Renal cortex interstitium (tissue), 11 donors: ENCODE results near the gene DNASE1L1. TPM values are rescaled to one million over a fixed set of nuclear protein-coding genes. Genes with fewer than 3 reads are reported as not detected.

ENCODE experiments used
- DNase-seq, 11 donors: peaks; one replicate each; pipeline ENCODE4 v3.0.0-alpha.2; 2013; ENCODE audit warnings: low read depth in 9 of 11, low spot score in 4 of 11; ENCODE audit errors: extremely low read depth in 1 of 11
- polyA plus RNA-seq, 3 donors: library from polyadenylated mRNA; unstranded; fragments of 120-200 nt; gene quantifications; one replicate each; pipeline ENCODE4 v1.2.1, GENCODE V29; 2013; ENCODE audit not compliant: insufficient read length in 3 of 3

Gene DNASE1L1
- polyA plus RNA-seq, 3 donors = 11.5 to 13.9 (median 12.0) TPM

DNA sequence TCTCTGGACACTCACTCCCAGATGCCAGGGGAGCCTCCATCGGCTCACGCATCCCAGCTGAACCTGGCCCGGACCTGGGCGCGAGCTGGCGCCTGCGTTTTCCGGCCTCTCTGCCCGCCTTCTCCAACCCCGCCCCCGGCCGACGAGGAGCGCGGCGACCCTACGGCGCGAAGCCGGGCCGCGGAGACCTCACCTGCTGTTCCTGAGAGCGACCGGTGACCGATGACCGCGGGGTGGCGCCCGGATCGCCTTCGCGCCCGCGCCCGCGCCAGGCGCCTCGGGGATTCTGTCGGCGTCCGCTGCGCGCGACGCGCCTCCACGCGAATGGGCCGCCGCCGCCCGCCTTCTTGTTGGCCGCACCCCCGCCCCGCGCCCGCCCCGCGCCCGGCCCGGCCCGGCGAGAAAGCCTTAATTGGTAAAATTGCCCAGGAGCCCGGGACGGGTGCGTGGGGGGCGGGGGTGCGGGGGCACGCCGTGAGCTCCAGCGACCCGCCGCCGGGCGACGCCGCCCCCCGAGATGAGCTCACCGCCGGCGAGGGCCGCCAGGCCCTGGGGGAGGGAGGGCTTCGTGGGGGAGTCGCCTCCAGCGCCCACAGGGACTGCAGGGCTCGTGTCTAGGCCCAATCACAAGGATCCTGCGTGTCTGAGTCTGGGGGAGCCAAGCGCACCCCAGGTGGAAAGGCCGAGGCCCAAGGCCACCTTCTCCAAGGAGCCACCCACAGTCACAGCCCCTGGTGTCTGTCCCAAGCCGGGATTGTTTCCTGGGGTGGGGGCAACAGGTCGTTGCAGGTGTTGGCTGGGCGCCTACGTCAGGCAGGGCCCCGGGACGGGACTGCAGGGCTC, 34.5 kb downstream of the DNASE1L1 start, which contains the start of gene FLNA:
TSS of gene FLNA (minus strand) at position 322 of the 843 bp plus-strand sequence. CDS start 3,389 bp downstream, outside the sequence.
- no peak for DNase-seq

DNA sequence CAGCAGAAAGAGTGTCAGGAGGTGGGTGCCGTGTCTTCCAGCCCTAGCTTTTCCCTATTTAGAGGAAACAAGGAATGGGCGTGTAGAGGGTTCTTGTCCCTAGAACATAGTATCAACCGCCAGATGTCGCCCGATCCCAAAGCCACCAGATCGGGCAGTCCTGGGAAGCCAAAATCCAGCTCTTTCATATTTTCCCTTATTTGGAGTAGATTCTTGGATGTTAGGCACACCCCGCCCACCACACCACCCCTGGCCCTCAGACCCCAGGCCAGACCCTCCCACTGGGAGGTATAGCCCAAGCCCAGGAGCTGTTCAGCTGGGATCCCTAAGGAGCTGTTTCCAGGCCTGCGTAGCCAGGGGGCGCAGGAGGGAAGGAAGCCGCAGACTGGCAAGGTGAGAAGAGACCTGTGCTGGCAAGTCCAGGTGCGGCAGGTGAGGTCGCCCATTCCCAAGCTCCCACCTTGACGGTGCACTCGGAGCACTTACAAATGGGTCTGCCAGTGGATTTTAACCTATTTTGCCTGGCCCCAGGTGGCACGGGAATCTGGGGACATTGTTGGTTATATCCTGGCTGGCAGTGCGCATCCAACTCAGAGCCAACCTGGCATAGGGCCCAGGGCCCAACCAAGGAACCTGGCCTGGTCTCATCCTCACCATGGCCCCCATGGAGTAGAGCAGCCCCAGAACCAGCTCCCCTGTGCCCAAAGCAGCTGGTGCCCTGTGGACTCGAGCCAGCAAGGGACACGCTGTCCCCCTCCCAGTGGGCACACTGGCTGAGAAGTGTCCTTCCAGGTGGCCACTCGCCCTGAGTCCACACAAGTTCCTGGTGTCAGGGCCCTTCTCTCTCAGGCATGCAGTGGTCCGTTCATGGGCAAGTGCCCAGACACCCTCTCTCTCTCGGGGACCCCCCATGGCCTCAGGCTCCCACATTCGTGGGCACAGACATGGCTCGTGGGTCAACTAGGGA, 35.4 kb downstream of the DNASE1L1 start:
- DNase-seq = peak in 2 of 11 donors; percentile 51 to 61

DNA sequence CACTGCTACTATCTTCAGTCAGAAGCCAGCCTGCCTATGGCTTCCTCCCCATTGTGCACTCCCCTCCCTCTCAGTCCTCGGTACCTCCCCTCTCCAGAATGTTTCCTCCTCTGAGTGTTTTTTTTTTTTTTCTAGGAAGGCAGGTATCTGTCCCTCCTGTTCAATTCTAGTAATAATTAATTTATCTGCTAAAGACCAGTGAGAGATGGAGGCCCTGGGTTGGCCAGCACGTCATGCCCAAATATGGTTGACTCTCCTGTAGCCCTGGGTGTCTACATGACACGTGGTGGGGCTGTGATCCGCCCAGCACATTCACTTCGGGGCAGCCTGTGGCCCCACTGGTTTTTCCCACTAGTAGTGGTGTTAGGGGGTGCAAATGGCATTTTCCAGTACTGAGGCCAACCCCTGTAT, 36.4 kb downstream of the DNASE1L1 start:
- no peak for DNase-seq

DNA sequence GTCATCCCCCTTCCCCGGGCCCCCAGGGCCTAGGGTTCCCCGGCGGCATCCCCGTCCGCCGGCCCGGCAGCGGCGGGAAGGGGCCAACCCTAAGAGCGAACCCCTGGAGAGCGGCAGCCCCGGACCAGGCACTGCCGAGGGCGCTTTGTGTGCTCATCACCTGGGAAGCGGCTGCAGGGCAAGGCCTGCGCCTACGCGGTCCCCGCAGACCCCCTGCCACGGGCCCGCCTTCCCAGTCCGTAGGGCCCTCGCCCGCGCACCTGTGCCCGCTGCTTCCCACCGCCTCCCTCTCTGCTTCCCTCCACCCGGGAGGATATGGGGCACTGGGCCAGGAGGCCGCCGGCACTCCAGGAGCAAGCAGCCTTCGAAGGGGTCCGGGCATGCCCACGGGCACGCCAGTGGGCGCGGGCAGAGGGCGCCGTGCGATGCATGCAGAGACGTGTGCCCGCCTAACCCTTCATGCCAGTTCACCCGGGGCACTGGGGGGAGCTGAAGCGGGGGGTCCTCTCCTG, 37.2 kb downstream of the DNASE1L1 start:
- DNase-seq = no peak

DNA sequence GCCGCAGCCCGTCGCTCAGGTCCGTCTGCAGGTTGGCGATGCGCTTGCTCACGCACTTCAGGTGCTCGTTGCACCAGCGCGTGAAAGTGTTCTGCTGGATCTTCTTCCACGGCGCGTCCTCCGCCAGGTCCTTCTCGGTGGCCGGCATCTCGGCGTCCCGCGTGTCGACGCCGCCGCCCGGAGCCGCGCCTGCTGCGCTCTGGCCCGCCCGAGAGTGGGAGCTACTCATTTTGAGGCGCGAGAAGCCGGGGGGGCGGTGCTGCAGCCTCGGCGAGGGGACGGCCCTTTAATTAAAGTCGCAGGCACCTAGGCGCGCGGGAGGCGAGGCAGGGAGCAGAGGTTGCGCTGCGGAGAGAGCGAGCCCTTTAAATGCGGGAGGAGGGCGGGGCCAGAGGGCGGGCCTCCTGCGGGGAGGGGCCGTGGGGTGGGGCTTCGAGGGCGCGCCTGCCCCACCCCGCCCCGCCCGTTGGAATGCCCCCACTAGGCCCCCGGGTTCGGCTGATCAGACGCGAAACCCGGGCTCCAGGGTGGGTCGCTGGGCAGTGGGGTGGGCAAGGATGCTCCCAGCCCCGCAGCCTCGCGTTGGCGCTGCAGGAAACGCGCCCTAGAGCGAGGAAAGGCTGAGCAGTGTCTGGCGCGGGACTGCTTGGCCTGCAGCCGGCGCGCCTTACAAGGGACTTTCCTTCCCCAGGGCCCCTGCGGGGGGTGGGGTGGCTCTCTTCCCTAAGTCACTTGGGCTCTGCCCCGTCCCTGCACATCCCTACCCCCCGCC, 37.9 kb downstream of the DNASE1L1 start:
- peak in 10 of 11 donors; percentile 65 to 91 (median 84) for DNase-seq

DNA sequence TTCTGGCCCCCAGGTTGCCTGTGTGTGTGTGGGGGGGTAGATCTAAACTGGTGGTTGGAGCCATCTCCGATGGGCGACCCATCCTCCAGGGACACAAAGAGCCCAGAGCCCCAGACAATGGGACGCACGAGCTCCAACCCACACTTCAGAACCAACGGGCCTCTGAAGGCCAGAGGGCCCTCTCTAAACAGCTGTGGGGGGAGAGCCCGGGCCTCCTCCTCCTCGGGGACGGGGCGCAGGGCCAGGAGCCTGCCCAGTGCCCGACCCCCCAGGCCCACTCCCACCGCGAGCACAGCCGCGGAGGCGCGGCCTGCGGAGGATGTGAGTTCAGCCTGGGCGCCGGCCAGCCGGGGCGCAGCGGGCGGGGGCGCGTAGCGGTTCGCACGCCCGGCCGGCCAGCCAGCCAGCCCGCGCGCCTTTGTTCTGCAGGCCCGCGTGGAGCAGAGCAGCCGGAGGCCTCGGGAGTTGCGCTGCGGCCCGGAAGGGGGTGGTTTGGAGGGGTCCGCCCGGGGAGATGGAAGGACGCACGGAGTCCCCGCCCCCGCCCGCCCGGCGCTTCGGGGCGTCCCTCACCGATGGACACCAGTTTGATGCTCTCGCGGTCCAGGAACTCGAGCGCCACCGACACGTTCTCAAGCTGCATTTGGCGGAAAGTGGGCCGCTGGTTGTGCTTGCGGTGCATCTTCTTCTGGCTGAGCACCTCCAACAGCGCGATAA, 38.6 kb downstream of the DNASE1L1 start:
- no peak for DNase-seq

DNA sequence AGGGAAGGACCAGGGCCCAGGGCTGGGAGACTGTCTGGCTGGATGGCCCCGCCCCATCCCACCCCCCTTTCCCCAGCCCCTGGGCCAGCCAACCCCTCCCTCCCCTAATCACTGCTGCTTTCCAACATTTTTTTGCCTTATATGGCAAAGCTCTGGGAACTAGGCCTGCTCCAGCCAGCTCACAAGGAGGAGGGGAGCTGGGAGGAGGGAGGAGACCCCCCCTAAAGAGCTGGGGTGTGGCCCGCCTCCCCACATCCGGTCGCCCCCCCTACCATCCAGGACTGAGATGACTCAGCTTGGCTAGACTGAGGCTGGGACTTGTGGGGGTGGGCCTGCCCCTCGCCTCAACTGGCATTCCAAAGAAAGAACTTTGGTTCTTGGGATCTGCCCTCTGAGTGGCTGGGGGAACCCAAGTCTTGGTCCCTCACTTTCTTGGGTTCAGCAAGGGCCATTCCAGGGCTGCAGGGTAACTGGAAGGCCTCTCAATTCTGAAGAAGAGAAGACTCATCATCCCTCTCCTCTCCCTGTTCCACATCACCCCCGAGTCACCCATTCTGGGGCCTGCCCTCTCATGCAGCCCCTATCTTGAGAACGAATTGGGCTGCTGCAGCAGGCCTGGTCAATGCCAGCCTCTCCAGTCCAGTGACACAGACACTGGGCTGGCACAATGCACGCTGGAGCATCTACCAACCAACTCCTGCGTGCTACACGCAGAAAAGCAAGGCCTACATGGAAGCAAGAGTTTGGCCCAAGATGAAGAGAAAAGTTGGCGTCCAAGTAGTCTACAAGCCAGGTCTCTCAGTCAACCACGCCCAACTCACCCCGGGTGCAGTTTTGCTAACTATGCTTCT, 39.4 kb downstream of the DNASE1L1 start:
- DNase-seq = peak in 6 of 11 donors; percentile 69 to 88 (median 81)

DNA sequence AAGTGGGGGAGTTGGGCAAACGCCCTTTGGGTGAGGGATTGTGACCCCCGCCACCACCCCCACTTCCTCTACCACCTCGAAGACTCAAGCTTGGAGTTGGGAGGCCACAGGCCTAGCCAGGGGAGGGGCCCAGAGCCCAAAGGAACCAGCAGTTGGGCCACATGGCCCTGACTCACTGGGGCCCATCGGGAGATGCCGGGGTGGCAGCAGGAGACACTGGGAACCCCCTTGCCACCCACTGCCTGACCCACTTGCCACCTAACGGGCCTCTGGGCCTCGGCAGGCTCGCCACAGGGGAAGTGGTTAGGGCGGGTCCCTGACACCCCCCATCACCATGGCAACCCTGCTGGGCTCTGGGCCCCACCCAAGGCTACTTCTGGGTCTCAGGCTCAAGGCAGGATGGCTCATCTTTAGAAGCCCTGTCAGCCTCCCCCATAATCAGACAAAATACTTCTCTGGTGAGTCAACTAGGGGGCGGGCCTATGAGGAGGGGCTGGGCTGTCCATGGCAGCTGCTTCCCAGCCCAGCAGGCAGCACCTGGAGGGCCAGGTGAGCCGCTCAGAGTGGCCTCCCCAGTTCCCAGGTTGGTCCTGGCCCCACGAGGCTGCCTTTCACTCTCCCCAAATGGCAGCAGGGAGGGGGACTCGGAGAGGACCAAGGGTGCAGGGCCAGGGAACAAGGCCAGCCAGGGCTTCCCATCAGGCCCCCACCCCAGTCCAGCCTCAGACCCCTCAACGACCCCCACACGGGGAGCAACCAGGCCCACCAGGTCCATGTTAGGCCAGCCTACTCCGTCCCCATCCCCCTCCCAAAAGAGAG, 40.2 kb downstream of the DNASE1L1 start:
- no peak for DNase-seq

DNA sequence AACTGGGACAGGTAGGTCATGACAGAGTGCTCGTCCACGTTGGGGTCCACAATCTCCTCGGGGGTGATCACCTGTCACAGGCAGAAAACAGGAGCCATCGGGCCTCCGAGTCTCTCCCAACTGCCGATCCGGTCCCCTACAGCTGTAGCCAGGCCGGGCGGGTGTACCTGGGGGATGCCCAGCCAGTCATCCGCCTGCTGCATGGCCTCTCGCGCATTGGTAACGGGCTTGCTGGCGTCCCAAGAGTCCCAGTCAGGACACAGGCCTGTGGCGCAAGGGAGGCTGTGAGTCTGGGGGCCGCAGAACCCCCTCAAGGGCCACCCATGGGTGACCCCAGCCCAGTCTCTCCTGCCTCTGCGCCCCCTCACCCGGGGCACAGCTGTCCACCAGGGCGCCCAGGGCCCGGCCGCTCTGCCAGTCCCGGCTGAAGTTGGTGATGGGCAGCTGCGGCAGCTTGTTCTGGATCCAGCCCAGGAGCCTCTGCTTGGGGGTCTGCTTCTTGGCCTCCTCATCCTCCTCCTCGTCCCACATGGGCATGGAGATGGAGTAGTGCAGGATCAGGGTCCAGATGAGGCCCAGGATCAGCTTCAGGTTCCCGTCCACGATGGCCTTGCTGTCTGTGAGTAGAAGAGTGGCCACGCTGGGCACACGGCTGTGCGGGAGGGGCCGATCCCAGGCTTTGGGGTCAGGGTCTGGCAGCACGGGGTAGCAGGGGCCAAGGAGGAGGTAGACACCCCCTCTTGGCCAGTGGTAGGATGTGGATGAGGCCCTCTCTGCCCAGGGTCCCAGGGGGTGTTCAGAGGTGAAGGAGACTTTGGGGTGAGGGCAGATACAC, 41.4 kb downstream of the DNASE1L1 start:
- no peak for DNase-seq

DNA sequence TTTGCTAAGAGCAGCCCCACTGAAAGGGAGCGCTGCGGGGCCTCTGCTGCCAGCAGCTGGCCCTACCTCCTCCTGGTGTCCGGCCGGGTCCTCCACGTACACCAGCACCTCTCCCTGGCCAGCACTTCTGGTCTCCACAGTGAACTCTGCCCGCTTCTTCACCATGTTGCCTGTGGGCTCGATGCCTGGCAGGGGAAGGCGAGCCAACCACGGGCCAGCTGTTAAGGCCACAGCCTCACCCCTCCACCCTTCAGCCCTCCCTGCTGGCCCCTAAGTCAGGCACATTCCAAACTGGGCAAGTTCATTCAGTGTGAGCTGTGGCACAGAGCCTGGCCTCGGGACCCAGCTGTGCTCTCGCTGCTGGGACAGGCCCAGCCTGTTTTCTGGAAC, 42.4 kb downstream of the DNASE1L1 start:
- DNase-seq = no peak

DNA sequence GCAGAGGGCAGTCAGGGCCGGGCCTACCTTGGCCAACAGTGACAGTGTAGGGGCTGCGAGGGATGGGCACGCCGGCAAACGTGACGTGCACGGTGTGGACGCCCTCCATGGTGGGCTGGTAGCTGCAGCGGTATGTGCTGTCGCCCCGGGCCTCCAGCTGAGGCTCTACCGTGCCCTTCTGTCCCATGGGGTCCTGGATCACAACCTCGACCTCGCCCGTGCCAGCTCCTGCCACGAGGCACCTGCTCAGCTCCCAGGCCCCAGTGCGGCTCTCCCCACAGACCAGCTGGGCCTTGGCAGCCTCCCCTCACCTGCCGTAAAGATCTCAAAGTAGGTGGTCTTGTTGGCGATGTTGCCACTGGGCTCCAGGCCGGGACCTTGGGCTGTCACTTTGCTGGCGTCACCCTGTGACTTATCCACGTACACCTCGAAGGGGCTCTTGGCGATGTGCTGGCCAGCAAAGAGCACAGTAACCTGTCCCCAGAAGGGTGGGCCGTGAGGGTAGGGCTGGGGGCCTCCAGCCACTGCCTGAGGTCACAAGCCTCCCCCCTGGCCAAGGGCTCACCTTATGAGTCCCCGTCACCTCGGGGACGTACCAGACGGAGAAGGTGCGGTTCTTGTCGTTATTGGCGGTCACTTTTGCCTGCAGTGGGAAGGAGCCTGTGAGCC, 42.9 kb downstream of the DNASE1L1 start:
- no peak for DNase-seq

DNA sequence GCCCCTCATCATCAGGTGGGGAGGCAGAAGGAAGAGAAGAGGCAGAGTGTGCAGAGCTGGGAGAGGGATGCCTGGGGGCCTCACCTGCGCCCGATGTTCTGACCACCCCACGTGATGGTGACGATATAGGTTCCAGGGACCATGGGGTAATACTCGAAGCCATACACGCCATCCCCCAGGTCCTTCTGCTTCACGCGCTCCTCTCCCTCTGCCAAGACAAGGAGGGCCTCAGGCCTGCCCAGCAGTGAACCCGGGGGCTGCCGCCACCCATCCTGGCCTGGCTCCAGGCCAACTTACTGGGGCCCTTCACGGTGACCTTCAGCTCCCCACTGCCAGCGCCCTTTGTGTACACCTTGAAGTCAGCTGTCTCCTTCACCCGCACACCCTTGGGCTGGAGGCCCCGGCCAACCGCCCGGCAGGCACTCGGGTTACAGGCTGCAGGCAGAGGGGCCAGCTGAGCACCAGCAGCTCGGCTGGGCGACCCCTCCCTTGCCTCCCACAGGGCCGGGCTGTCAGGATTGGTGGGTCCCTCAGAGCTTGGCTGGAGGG, 43.9 kb downstream of the DNASE1L1 start:
- no peak for DNase-seq

DNA sequence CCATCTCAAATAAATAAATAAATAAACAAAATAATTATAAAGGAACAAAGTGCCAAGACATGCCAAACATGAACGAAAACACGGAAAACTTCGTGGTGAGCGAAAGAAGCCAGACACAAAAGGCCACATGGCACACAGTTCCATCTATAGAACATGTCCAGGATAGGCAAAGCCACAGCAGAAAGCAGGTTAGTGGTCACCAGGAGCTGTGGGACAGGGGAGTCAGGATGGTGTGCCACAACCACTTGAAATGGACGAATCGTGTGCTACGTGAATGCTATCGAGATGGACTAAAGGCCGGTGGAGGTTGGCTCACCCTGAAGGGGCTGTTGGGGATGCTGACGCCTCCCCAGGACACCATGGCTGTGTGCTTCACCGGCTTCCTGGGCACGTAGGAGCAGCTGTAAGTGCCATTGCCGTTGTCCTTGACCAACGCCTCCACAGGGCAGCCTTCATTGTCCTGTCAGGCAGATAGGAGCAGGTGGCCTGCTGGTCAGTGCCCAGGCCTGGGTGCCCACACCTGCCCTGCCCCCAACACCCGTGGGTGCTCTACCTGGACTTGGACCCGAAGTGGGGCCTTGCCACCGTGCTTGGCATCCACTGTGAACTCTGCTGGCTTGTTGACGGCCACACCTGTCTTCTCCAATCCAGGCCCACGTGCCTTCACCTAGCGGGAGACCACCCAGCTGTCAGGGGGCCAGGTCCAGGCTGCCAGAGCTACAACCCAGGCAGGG, 45.2 kb downstream of the DNASE1L1 start:
- DNase-seq = no peak

DNA sequence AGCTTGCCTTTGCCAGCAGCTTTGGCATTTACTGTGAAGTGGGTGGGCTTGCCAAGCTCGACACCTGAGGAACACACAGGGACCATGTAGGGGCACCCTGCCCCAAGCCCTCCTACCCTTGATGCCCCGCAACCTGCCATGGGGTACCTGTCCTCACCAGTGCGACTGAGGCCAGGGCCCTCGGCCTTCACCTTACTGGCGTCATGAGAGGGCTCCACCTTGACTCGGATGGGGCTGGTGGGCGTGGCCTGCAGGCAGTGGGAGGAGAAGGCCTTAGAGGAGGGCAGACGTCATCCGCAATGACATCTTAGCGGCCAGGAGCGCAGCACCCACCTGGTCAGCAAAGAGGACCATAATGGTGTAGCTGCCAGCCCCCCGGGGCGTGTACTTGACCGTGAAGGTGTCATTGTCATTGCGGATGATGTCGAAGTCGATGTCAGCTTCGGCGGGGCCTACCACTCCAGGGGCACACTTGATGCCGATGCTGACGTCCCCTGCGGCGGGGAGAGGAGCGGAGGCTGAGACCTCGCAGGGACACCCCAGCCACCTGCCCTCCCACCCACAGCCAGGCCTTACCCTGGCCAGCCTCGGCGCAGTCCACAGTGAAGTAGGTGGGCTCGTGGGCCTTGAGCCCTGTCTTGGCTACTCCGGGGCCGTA, 46.8 kb downstream of the DNASE1L1 start:
- no peak for DNase-seq
